HT-29 (cell line): ENCODE measurements around the gene RHOB. TPM values are rescaled to one million over a fixed set of nuclear protein-coding genes. Genes with fewer than 3 reads are reported as not detected.
"Not testable (repeated sequence)": the region's sequence is repeated elsewhere in the genome, so short reads cannot be mapped to it uniquely, and the experiment has no call there.

ENCODE experiments used
- DNase-seq: peaks from one replicate; pipeline ENCODE4 v3.0.0-alpha.2; 2015; ENCODE audit warnings: low spot score
- total RNA-seq: library from RNA; depleted of rRNA; stranded (reverse); fragments of >200 nt; shearing (Covaris generic); gene quantifications from 2 replicates; pipeline ENCODE4 v1.2.3, GENCODE V29; 2014; rRNA removed

Gene RHOB
- 702 and 712 TPM in 2 replicates for total RNA-seq

- DNase-seq: peak; percentile 99
Observed at GRCh38 chr2:20446917-20447436, at the start of gene RHOB. RHOB (plus strand) TSS chr2:20447074; CDS start chr2:20447466, 392 bp downstream.

- DNase-seq: no peak
Observed at GRCh38 chr2:20397811-20398447, 48.9 kb upstream of the RHOB start.

- no peak for DNase-seq
Observed at GRCh38 chr2:20398956-20399567, 47.8 kb upstream of the RHOB start.

GRCh38 chr2:20400306-20400705 is 46.6 kb upstream of the RHOB start:
- DNase-seq: no peak

GRCh38 chr2:20400787-20401488 is 45.9 kb upstream of the RHOB start:
- no peak for DNase-seq

GRCh38 chr2:20401489-20401835 is 45.4 kb upstream of the RHOB start:
- DNase-seq: no peak

- no peak for DNase-seq
Observed at GRCh38 chr2:20403774-20404312, 43.0 kb upstream of the RHOB start.

- no peak for DNase-seq
Observed at GRCh38 chr2:20404950-20405349, 41.9 kb upstream of the RHOB start.

- no peak for DNase-seq
Observed at GRCh38 chr2:20409039-20409438, 37.8 kb upstream of the RHOB start.

GRCh38 chr2:20410556-20411277 is 36.2 kb upstream of the RHOB start:
- DNase-seq: no peak

GRCh38 chr2:20411361-20411894 is 35.4 kb upstream of the RHOB start:
- DNase-seq: peak; percentile 88

- DNase-seq: no peak
Observed at GRCh38 chr2:20414806-20415205, 32.1 kb upstream of the RHOB start.

- peak; percentile 26 for DNase-seq
Observed at GRCh38 chr2:20415511-20415918, 31.4 kb upstream of the RHOB start.

GRCh38 chr2:20416723-20417122 is 30.2 kb upstream of the RHOB start:
- DNase-seq: no peak

GRCh38 chr2:20417230-20417821 is 29.5 kb upstream of the RHOB start:
- DNase-seq: not testable (repeated sequence)

- DNase-seq: no peak
Observed at GRCh38 chr2:20418519-20418918, 28.4 kb upstream of the RHOB start.

- no peak for DNase-seq
Observed at GRCh38 chr2:20419007-20419576, 27.8 kb upstream of the RHOB start.

- no peak for DNase-seq
Observed at GRCh38 chr2:20419752-20420151, 27.1 kb upstream of the RHOB start.

- no peak for DNase-seq
Observed at GRCh38 chr2:20421336-20421987, 25.4 kb upstream of the RHOB start.

- DNase-seq: no peak
Observed at GRCh38 chr2:20421988-20422370, 24.9 kb upstream of the RHOB start.
